Uterus (tissue), 2 donors: ENCODE measurements around the gene SUFU.

Experiments
- POLR2A ChIP-seq, 2 donors: fragments of 450-650 bp; IDR thresholded peaks; one replicate each; pipeline ENCODE4 v1.6.1; 2016; ENCODE audit warnings: antibody characterized with exemption in 2 of 2, mild to moderate bottlenecking in 1 of 2, moderate library complexity in 1 of 2
- TF ChIP-seq, protein P1 (sequence below), 4 experiments: fragments of 200-600 bp in 2 of 4; fragments of 450-650 bp in 2 of 4; sonication (generic) in 2 of 4; IDR thresholded peaks; one replicate each; pipeline ENCODE4 v1.5.1; 2016 to 2019; ENCODE audit warnings: antibody characterized with exemption in 4 of 4, mild to moderate bottlenecking in 2 of 4, moderate library complexity in 1 of 4

DNA sequence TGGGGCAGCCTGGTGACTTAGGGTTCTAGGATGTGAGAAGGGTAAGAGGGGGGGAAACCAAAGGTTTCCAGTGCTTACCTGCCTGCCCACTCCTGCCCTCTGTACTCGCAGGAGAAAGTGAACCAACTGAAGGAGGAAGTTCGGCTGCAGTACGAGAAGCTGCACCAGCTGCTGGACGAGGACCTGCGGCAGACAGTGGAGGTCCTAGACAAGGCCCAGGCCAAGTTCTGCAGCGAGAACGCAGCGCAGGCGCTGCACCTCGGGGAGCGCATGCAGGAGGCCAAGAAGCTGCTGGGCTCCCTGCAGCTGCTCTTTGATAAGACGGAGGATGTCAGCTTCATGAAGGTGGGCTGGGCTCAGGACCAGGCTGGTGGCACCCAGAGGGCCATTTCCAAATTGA, 151.2 kb downstream of the SUFU start:
- TF ChIP-seq, protein P1, sequence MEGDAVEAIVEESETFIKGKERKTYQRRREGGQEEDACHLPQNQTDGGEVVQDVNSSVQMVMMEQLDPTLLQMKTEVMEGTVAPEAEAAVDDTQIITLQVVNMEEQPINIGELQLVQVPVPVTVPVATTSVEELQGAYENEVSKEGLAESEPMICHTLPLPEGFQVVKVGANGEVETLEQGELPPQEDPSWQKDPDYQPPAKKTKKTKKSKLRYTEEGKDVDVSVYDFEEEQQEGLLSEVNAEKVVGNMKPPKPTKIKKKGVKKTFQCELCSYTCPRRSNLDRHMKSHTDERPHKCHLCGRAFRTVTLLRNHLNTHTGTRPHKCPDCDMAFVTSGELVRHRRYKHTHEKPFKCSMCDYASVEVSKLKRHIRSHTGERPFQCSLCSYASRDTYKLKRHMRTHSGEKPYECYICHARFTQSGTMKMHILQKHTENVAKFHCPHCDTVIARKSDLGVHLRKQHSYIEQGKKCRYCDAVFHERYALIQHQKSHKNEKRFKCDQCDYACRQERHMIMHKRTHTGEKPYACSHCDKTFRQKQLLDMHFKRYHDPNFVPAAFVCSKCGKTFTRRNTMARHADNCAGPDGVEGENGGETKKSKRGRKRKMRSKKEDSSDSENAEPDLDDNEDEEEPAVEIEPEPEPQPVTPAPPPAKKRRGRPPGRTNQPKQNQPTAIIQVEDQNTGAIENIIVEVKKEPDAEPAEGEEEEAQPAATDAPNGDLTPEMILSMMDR (IDR thresholded peaks at IDR 0.05) = no peak
- no peak for TF ChIP-seq POLR2A (IDR thresholded peaks at IDR 0.05)
